Hepatic stellate cell (primary cell): Measurements from ENCODE around the gene RREB1.

ENCODE experiments used
- DNase-seq: peaks from one replicate; pipeline ENCODE4 v3.0.0; 2011; ENCODE audit warnings: low spot score

The RREB1 gene

GRCh38 chr6:7107578-7108195, at the start of gene RREB1:
TSS of gene RREB1 (plus strand) at chr6:7107961. CDS start at chr6:7181912, 73,951 bp downstream.
- DNase-seq: peak; percentile 92

GRCh38 chr6:7058250-7058923, 49.4 kb upstream of the RREB1 start:
- peak; percentile 77 for DNase-seq

GRCh38 chr6:7060769-7061516, 46.8 kb upstream of the RREB1 start:
- DNase-seq: no peak

- no peak for DNase-seq
Measured at GRCh38 chr6:7062451-7063162, 45.2 kb upstream of the RREB1 start.

- DNase-seq: no peak
Measured at GRCh38 chr6:7067305-7067704, 40.5 kb upstream of the RREB1 start.

GRCh38 chr6:7071405-7071804, 36.4 kb upstream of the RREB1 start:
- no peak for DNase-seq

- DNase-seq: no peak
Measured at GRCh38 chr6:7073082-7073820, 34.5 kb upstream of the RREB1 start.

GRCh38 chr6:7073821-7074525, 33.8 kb upstream of the RREB1 start:
- no peak for DNase-seq

- DNase-seq: no peak
Measured at GRCh38 chr6:7074870-7075269, 32.9 kb upstream of the RREB1 start.

GRCh38 chr6:7075341-7076000, 32.3 kb upstream of the RREB1 start:
- DNase-seq: no peak

GRCh38 chr6:7077856-7078255, 29.9 kb upstream of the RREB1 start:
- no peak for DNase-seq

GRCh38 chr6:7078856-7079255, 28.9 kb upstream of the RREB1 start:
- DNase-seq: no peak

- no peak for DNase-seq
Measured at GRCh38 chr6:7080311-7080710, 27.4 kb upstream of the RREB1 start.

- peak; percentile 26 for DNase-seq
Measured at GRCh38 chr6:7085911-7086310, 21.9 kb upstream of the RREB1 start.

- peak; percentile 17 for DNase-seq
Measured at GRCh38 chr6:7086488-7086887, 21.3 kb upstream of the RREB1 start.

GRCh38 chr6:7087066-7087465, 20.7 kb upstream of the RREB1 start:
- no peak for DNase-seq

- DNase-seq: no peak
Measured at GRCh38 chr6:7087491-7087979, 20.2 kb upstream of the RREB1 start.

- DNase-seq: no peak
Measured at GRCh38 chr6:7088076-7088742, 19.6 kb upstream of the RREB1 start.

- no peak for DNase-seq
Measured at GRCh38 chr6:7098993-7099392, 8.8 kb upstream of the RREB1 start.
